22Rv1 (cell line): ENCODE results near the gene TNPO3.

Experiments
- H3K27ac ChIP-seq: fragments of 450-650 bp; 2 replicates; pipeline ENCODE4 v1.5.1; 2017
- CTCF ChIP-seq: fragments of 450-650 bp; IDR thresholded peaks from 2 replicates; pipeline ENCODE4 v1.5.1; 2017; ENCODE audit warnings: mild to moderate bottlenecking
- ZFX ChIP-seq: fragments of 450-650 bp; IDR thresholded peaks from 2 replicates; pipeline ENCODE4 v1.6.1; 2017; ENCODE audit warnings: antibody characterized with exemption, borderline replicate concordance

The TNPO3 gene

GRCh38 chr7:129083525-129083924, 28.6 kb upstream of the TNPO3 start:
- H3K27ac ChIP-seq, result no peak overlapping the region
- TF ChIP-seq ZFX, result no peak
- TF ChIP-seq CTCF, result no peak

GRCh38 chr7:129078455-129078854, 23.5 kb upstream of the TNPO3 start:
- no peak for TF ChIP-seq CTCF
- TF ChIP-seq ZFX, result no peak
- no peak overlapping the region for H3K27ac ChIP-seq

- H3K27ac ChIP-seq, result no peak overlapping the region
- no peak for TF ChIP-seq CTCF
- TF ChIP-seq ZFX, result no peak
These were observed 22.0 kb upstream of the TNPO3 start for GRCh38 chr7:129076886-129077285.

- TF ChIP-seq CTCF, result no peak
- no peak for TF ChIP-seq ZFX
- no peak overlapping the region for H3K27ac ChIP-seq
These were observed 20.1 kb upstream of the TNPO3 start for GRCh38 chr7:129074994-129075393.

- no peak overlapping the region for H3K27ac ChIP-seq
- TF ChIP-seq CTCF, result no peak
- no peak for TF ChIP-seq ZFX
These were observed 19.5 kb upstream of the TNPO3 start for GRCh38 chr7:129074361-129074871.

- TF ChIP-seq CTCF, result no peak
- TF ChIP-seq ZFX, result no peak
- no peak overlapping the region for H3K27ac ChIP-seq
These were observed 18.8 kb upstream of the TNPO3 start for GRCh38 chr7:129073738-129074137.

GRCh38 chr7:129073204-129073603, 18.3 kb upstream of the TNPO3 start:
- TF ChIP-seq CTCF, result no peak
- no peak for TF ChIP-seq ZFX
- H3K27ac ChIP-seq, result no peak overlapping the region
